SU-DHL-6 (cell line): ENCODE results near the gene ULK3.

Experiments used
- H2AFZ ChIP-seq: fragments of 200-600 bp; sonication (generic); 2 replicates; pipeline ENCODE4 v1.6.1; 2014; ENCODE audit warnings: low read depth, mild to moderate bottlenecking, moderate library complexity, mixed read lengths, antibody characterized with exemption, low read length; ENCODE audit not compliant: severe bottlenecking
- H3F3A ChIP-seq: fragments of 200-600 bp; shearing (Covaris generic); 2 replicates; pipeline ENCODE4 v1.6.0; 2016; ENCODE audit warnings: antibody characterized with exemption, mild to moderate bottlenecking; ENCODE audit not compliant: insufficient read depth
- H3K27ac ChIP-seq: fragments of 200-600 bp; sonication (generic); 2 replicates; pipeline ENCODE4 v1.5.1; 2016; ENCODE audit warnings: low read depth, mild to moderate bottlenecking, low read length, moderate library complexity, mixed read lengths
- H3K27me3 ChIP-seq: fragments of 200-600 bp; sonication (generic), shearing (Covaris generic); 2 replicates; pipeline ENCODE4 v1.6.0; 2014; ENCODE audit warnings: mild to moderate bottlenecking, low read length
- H3K36me3 ChIP-seq: fragments of 200-600 bp; sonication (generic); 2 replicates; pipeline ENCODE4 v1.6.1; 2014; ENCODE audit warnings: mild to moderate bottlenecking, low read length, mixed read lengths
- H3K4me2 ChIP-seq: fragments of 300-600, 200-600 bp; shearing (Covaris generic), sonication (generic); 2 replicates; pipeline ENCODE4 v1.6.0; 2014; ENCODE audit warnings: low read length, low read depth, mild to moderate bottlenecking; ENCODE audit not compliant: poor library complexity, severe bottlenecking
- H3K4me3 ChIP-seq: fragments of 200-600 bp; sonication (generic); 2 replicates; pipeline ENCODE4 v1.5.1; 2014; ENCODE audit warnings: antibody characterized with exemption, low read length, mild to moderate bottlenecking, mixed read lengths; ENCODE audit not compliant: insufficient read depth, poor library complexity, severe bottlenecking
- H3K79me2 ChIP-seq: fragments of 200-600 bp; sonication (generic); 2 replicates; pipeline ENCODE4 v1.6.1; 2014; ENCODE audit warnings: mild to moderate bottlenecking, low read length, moderate library complexity; ENCODE audit not compliant: insufficient read depth
- H3K9ac ChIP-seq: fragments of 200-600 bp; sonication (generic); 2 replicates; pipeline ENCODE4 v1.7.0; 2014; ENCODE audit warnings: mild to moderate bottlenecking, low read length
- H3K9me2 ChIP-seq: fragments of 200-600 bp; sonication (generic); replicated peaks from 2 replicates; pipeline ENCODE4 v1.6.1; 2014; ENCODE audit warnings: low read length; ENCODE audit not compliant: insufficient read depth
- H3K9me3 ChIP-seq: fragments of 200-600 bp; sonication (generic); 2 replicates; pipeline ENCODE4 v1.6.1; 2014; ENCODE audit warnings: low read length, mixed read lengths; ENCODE audit not compliant: insufficient read depth
- H4K20me1 ChIP-seq: fragments of 200-600 bp; sonication (generic); 2 replicates; pipeline ENCODE4 v1.6.1; 2014; ENCODE audit warnings: low read depth, mild to moderate bottlenecking, antibody characterized with exemption, low read length, moderate library complexity, mixed read lengths
- CTCF ChIP-seq: fragments of 200-600 bp; sonication (generic); IDR thresholded peaks from one replicate; pipeline ENCODE4 v1.5.1; 2017; ENCODE audit warnings: antibody characterized with exemption, mild to moderate bottlenecking, low read length, moderate library complexity; ENCODE audit not compliant: insufficient read depth, poor library complexity, severe bottlenecking
- EZH2phosphoT487 ChIP-seq: fragments of 200-600 bp; sonication (generic), shearing (Covaris generic); conservative IDR thresholded peaks from 2 replicates; pipeline ENCODE4 v1.6.1; 2018; ENCODE audit warnings: mild to moderate bottlenecking, antibody characterized with exemption, low read length, moderate library complexity, mixed read lengths

The ULK3 gene

DNA sequence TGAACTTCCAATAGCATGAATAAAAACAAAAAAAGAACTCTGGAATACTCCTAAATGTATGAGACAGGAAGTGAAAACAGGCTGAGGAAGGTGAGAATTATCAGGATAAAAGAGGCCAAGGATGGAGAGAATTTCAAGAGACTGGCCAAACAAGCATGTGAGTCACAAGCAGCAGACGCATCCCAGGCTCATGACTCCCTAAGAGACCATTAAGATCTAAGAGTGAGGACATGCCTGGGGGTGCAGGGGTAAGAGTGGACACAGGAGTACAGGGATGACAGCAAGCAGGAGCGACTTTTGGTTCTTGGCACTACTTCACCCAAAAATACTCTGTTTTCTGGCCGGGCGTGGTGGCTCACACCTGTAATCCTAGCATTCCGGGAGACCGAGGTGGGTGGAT is 23.1 kb upstream of the ULK3 start:
- H3K36me3 ChIP-seq: peaks cover 6% of the 10 kb centered on the region; the same call in 1 of the 2 replicates
- H3F3A ChIP-seq: peaks cover 9% of the 10 kb centered on the region
- TF ChIP-seq EZH2phosphoT487: no peak
- TF ChIP-seq CTCF: no peak
- no peak overlapping the region for H3K4me2 ChIP-seq
- no peak overlapping the region for H2AFZ ChIP-seq
- no peaks in the 10 kb centered on the region for H3K27me3 ChIP-seq
- H3K4me3 ChIP-seq: no peak overlapping the region
- H3K27ac ChIP-seq: no peak overlapping the region
- H4K20me1 ChIP-seq: peaks cover 3% of the 10 kb centered on the region; the same call in 1 of the 2 replicates
- no peaks in the 10 kb centered on the region for H3K9me3 ChIP-seq
- no peaks in the 10 kb centered on the region for H3K9me2 ChIP-seq
- peaks cover 85% of the 10 kb centered on the region for H3K79me2 ChIP-seq
- no peak overlapping the region for H3K9ac ChIP-seq

- H3K4me2 ChIP-seq: no peak overlapping the region
- no peak overlapping the region for H2AFZ ChIP-seq
- H3K36me3 ChIP-seq: peaks cover 6% of the 10 kb centered on the region; the same call in 1 of the 2 replicates
- peaks cover 2% of the 10 kb centered on the region for H3F3A ChIP-seq
- no peak overlapping the region for H3K4me3 ChIP-seq
- TF ChIP-seq EZH2phosphoT487 (no peak), CTCF (no peak)
- no peaks in the 10 kb centered on the region for H3K9me2 ChIP-seq
- no peaks in the 10 kb centered on the region; the same call in 1 of the 2 replicates for H4K20me1 ChIP-seq
- H3K79me2 ChIP-seq: peaks cover 79% of the 10 kb centered on the region
- no peak overlapping the region for H3K9ac ChIP-seq
- no peaks in the 10 kb centered on the region for H3K9me3 ChIP-seq
- no peaks in the 10 kb centered on the region for H3K27me3 ChIP-seq
- no peak overlapping the region for H3K27ac ChIP-seq
These were observed 22.4 kb upstream of the ULK3 start for GRCh38 chr15:74865316-74865715.

DNA sequence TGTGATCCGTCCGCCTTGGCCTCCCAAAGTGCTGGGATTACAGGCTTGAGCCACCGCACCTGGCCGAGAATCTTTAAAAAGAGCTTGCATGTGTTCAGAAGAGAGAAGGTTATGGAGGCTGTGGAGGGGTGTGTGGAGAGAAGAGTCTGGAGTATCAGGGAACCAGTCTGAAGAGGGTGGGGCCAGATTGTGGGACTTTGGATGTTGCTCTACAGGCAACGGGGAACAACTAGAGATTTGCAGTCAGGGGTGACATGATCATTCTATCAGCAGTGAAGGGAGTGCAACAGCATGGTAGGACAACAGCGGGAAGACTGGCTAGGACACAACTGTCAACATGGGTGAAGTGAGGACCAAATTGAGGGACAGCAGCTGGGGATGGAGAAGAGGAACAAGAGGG is 21.3 kb upstream of the ULK3 start:
- Histone ChIP-seq H2AFZ (no peak overlapping the region), H3K79me2 (peaks cover 79% of the 10 kb centered on the region), H3K36me3 (peaks cover 6% of the 10 kb centered on the region; the same call in 1 of the 2 replicates), H3F3A (no peaks in the 10 kb centered on the region), H3K4me3 (no peak overlapping the region), H3K9ac (no peak overlapping the region), H3K9me3 (no peaks in the 10 kb centered on the region), H3K27ac (no peak overlapping the region), H4K20me1 (no peaks in the 10 kb centered on the region; the same call in 1 of the 2 replicates), H3K27me3 (no peaks in the 10 kb centered on the region), H3K9me2 (no peaks in the 10 kb centered on the region), H3K4me2 (no peak overlapping the region)
- no peak for TF ChIP-seq EZH2phosphoT487
- TF ChIP-seq CTCF: no peak
